CD4-positive, alpha-beta T cell treated with Interleukin-6 for 4 hours (primary cell): ENCODE data around the gene ME3.

Experiments
- DNase-seq: peaks from one replicate; pipeline ENCODE4 v3.0.0-alpha.2; 2020; ENCODE audit warnings: mixed read lengths

ME3 gene

DNA sequence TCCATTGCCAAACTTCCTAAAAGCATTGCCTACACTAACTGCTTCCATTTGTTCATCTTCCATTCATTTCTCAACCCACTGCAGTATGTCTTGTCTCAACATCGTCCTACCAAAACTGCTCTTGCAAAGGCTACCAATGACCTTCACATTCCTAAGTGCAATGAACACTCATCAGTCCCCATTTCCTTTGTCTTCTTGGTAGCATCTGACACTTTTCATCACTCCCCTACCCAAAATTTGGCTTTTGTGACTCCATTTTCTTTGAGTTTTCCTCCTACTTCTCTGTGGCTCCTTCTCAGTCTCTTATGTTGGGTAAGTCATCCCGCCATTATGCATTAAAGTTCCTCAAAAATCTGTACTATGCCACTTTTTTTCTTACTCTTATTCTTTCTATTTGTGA lies 162.3 kb downstream of the ME3 start:
- DNase-seq = no peak

DNA sequence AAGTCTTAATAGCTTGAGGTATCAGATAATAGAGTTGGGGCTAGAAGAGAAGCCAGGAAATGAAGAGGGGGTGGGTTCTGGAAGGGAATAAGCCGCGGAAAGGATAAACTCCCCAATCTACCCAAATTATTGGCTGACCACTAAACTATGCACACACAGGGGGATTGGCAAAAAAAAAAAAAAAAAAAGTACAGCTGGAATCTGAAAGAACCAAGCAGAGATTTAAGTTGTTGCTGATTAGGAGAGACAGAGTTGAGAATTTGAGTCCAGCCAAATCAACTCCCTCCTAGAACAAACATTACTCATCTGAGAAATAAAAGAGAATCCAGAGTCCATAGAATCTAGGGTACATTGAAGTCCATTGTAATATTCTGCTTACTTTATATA lies 162.8 kb downstream of the ME3 start:
- no peak for DNase-seq

DNA sequence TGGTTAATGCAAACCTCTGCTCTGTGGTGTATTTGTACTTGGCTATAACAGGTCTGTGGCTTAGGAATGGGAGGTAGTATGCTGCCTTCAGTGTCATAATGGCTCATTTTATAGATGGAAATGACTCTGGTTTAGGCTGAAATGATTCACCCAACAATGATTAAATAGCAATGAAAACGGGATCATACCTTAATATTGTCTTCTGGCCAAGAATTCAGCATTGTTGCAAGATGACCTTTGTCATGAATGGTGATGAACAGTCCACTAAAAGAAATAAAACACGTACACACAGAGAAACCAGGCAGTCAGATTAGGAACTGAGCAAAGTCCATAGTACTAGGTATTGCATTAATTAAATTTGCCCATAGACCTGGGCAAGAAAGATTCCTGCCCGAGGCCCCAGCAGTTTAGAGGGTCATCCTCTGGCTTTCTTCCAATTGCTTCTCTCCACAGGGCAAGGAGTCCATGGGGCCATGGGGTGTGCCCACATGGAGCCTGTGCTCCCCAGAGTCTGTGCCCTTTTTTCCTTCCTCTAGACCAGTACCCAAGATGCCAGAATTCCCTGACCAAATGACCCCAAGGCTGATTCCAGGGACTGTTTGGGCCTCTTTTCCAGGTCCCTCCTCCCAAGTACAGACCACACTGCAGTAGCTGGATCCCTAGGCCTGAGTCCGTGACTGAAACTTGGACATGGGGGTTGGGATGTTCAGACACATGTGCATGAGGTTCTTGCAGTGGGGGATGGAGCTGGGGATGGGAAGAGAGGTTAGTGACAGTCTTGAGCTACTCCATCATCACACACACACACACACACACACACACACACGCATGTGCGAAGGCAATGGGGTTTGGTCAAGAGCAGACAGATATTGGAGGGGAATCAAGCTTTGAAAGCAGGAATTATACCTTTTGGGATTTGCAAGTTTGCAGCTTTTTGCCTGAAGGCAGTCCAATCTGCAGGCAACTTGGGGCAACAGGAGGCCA lies 163.5 kb downstream of the ME3 start:
- DNase-seq = no peak

DNA sequence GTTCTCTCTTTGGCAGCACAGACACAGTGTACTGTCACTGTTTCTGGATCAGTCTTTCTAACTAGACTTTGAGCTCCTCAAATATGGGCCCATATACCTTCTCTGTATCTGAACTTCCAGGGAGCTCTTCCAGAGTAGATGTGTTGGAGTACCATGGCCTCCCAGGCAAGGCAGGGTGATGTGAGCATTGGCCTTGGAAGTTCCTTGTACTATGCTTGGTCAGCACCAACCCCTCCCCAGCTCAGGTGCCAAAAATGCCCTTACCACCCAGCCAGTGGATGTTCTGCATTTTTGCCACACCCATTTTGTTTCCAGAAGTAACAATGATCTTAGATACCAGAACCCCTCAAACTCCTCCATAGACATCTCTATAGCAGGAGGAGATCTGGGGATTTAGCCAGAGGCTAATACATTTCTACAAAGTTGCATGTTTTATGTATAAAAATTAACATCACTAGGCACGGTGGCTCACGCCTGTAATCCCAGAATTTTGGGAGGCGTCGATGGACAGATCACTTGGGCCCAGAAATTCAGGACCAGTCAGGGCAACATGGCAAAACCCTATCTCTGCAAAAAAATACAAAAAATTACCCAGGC lies 165.1 kb downstream of the ME3 start:
- DNase-seq = no peak

DNA sequence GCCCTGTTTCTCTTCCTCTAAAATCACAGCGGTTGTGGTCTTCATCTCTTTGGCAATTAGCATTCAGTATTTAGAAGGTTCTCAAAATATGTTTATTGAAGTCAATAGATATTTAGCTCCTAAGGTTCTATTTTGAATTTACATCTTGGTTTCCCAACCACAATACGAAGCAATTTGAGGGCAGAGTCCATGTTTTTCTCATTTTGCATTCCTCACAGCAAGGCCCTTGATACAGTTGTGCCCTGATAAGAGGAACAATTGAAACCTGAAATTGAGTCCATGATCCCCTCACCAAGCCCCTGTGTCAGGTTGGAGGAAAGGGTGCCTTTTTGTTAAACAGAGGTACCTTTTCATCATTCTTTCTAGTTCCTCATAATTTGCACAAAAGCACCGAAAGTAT lies 166.2 kb downstream of the ME3 start:
- DNase-seq = no peak

DNA sequence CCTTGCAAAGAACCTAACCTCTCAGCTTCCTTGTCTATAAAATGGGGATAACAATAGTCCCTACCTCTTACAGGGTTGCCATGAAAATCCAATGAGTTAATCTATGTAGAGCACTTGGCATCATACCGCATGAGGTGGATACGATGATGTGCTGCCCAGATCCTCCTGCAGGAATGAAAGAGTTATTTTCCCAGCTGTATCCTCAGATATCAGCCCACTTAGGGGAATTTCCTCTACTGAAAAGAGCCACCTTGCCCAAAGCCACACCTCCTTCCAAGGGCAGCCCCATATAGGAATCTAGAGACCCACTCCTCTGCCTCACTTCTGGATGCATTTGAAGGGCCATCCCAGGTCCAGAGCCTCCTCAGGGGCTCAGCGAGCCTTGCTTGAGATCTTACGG lies 169.3 kb downstream of the ME3 start:
- DNase-seq = no peak

DNA sequence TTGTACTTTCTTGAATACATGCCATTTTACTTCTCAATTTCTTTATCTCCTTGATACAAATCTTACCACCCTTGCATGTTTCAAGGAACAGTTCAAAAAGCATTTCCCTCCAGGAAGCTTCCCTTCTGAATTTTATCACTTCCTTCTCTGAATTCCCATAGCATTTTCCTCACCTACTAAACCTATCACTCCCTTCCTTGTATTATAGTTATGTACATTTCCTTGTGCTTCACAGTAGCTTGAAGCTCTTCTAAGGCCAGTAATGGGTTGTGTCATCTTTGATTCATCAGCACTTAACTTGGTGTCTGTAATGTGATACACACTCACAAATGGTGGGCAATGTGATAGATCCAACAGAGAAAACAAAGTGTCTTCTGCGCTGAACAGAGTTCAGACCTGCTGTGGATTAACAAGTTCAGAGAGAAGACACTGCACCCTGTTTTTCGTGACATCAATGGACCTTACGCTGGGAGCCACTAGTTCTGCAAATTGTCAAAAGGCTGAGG lies 170.2 kb downstream of the ME3 start:
- no peak for DNase-seq

DNA sequence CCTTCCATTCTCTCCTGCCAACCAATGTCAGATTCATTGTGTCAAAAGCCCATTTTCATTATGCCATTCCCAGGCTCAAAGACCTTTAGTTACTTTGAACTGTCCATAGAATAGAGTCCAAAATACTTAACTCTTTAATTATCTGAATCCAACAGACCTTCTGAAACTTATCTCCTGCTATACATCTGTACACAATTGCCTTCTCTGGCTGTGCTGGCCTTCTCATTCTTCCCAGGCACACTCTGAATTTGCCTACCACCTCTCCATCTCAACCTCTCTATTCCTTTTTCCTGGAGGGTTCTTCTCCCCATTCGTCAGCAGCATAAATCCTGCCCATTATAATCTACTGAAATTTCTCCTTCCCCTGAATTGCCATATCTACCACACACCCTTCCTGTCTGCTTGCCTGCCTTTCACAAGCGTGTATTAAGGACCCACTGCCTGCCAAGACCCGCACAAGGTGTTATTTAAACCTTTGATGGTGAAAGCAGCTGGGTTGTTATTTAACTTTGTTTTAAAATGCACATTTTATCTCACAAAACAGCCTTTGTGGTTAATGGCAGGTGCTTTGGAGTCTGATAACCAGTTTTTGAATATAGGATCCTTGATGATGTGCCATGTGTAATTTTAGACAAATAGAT lies 171.8 kb downstream of the ME3 start:
- DNase-seq = no peak

DNA sequence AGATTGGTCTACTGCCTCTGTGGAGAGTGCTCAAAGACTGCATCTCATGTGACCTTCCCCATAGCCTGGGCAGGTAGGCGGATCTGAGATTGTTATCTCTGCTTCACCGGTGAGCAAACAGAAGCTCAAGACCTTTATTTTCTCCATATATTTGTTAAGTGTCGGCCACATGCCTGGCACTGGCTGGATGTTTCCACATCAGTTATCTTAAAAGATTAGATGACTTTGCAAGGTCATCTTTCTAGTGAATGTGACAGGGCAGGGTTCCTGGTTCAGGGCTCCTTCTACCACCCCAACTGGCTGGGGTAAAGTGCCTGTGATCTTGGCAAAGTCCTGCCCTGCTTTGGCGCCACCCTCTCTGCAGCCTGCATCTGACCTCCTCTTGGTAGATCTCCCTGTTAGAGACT lies 172.7 kb downstream of the ME3 start:
- no peak for DNase-seq

DNA sequence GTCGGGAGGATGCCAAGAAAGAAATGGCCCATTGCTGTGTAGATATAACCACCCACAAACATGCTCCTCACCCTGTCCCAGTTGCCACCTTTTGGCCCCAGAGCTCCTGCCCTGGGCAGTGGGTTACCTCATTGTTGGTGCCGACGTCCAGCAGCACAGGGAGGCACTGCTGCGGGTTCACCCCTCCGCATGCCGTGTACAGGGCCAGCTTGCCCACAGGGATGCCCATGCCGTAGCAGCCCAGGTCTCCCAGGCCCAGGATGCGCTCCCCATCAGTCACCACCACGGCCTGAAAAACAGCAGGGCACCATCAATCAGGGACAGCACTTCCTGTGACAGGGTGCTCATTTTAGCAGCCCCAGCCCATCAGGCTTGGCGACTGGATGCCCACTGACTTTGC lies 174.6 kb downstream of the ME3 start:
- DNase-seq = no peak

DNA sequence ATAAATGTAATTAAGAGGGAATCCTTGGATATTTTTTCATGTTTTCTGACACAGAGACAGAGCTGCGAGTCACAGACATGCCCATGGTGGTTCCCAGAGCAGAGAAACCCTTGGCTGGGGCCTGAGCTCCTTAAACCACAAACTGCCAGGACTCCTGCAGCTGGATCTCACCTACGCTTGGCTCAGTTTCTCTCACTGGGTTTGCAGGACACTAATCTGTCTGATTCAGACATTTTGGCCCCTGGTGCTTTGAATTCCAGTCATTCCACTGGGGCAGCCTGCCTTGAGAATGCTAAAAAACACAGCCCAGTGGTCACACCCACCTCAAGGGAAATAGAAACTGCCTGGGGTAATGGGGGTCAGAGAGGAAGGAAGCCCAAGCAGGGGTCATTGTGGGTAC lies 175.1 kb downstream of the ME3 start:
- no peak for DNase-seq

DNA sequence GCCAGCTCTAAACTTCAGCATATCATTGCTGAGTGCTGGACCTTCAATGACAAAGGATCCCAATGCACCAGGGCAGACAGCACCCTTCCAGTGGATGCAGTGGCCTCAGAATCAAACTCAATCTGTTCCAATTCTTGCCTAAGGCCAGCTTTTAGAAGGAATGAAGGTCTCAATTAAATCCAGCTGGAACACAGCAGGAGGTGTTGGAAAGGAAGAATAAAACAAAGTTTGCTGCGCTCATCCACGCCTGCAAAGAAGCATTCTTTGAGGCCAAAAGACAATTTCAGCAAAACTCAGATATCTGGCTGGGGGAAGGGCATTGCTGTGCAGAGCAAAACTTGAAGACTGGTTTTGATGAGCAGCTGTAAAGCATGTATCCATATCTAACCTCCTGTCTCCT lies 177.1 kb downstream of the ME3 start:
- DNase-seq = no peak

DNA sequence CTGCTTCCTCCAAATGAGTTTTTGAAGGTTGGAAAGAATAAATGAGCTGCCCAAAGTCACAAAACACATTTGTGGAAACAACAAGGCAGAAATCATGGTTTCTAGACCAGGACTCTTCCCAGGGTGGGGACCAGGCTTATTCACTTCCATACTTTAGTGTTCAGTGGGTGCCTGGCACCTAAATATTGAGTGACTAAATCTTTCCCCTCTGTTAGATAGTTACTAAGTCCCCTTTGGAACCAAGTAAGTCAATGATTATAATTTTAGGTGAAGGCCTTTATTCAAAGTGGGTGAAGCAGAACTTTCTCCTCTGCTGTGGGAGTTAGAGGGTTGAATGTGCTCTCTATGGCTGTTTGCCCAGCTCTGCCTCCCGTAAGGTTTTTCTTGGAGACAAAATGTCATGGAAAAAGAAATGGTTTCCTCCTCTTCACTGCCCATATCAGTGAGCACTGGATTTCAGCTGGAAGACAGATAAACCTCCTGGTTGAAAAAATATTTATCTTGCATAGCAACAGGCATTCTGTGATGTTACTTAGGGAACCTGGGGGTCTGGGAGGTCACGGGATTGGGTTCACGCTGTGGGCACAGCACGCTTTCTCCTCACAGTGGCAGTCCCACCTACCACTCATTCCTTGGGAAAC lies 179.9 kb downstream of the ME3 start:
- no peak for DNase-seq

DNA sequence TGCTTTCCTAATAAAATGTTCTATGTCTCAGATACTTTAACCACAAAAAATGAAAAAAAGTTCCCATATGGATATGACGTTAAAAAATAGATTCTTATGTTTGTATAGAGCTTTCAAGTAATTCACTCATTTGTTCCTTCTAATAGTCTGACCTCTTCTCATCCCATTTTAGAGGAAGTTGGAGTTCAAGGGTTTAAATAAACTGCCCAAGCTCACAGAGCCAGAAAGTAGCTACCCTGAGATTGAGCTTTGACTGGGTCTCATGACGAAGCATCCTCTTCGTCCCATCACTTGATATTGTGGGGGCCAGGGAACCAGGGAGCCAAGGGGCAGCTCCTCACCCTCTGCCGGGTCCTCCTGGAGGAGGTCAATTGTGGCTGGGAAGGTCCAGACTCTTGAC lies 181.4 kb downstream of the ME3 start:
- DNase-seq = no peak

DNA sequence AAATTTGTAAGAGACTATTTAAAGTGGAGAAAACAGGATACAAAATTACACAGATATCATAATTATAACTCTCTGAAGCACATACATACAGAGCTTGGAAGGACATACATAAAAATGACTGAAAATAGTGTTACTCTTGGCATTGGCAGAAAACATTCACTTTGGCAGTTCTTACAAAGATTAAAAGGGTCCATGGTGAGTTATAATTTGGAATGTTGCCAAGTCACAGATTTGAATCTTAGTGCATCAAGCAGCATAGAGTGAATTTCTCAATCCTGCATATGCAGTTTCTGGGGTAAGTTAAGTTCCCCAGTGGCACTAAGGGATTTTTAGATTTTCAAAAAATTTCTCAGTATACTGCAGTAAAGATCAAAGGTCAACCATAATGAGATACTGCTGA lies 181.8 kb downstream of the ME3 start:
- DNase-seq = no peak

DNA sequence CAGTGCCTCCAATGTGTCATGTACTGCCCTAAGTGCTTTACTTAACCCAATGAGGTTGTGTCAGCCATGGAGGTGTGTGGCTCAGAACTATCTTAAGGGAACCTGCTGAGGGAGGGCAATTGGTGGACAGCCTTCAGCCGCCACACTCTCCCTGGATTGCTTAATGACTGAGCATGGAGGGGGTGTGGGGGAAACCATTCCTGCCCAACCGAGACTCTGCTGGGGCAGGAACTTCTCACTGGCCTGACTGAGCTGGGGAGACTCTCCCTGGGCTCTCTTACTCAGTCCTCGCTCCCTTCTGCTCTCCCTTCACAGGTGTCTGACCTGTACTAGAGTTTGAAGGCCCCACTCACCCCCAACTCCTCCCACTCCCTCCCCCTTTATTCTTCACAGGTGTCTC lies 183.0 kb downstream of the ME3 start:
- no peak for DNase-seq

DNA sequence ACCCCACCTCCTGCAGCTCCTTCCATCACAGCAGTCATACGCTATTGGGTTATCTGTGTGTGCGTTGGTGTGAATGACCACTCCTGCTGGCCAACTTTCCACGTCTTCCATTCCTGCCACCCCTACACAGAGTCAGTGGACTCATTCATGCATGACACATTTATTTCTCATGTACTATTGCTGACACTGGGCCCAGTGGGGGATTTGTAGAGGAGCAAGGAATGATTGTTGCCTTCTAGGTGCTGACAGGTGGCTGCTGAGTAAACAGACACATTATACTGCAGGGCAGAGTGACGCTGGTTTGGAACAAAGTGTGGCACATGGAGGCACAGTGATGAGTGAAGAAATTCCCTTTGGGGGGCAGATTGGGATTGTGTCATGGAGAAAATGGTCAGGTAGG lies 183.9 kb downstream of the ME3 start:
- DNase-seq = no peak

DNA sequence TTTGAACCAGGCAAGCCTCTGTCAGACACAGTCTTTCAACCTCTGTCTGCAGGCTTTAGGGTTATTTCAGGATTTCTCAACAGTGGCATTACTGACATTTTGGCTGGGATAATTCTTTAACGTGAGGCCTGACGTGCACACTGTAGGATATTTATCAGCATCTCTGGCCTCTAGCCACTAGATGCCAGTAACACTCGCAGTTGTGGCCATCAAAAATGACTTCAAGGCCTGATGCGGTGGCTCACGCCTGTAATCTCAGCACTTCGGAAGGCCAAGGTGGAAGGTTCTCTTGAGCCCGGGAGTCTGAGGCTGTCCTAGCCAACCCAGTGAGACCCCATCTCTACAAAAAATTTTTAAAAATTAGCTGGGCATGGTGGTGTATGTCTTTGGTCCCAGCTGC lies 184.7 kb downstream of the ME3 start:
- DNase-seq = no peak

DNA sequence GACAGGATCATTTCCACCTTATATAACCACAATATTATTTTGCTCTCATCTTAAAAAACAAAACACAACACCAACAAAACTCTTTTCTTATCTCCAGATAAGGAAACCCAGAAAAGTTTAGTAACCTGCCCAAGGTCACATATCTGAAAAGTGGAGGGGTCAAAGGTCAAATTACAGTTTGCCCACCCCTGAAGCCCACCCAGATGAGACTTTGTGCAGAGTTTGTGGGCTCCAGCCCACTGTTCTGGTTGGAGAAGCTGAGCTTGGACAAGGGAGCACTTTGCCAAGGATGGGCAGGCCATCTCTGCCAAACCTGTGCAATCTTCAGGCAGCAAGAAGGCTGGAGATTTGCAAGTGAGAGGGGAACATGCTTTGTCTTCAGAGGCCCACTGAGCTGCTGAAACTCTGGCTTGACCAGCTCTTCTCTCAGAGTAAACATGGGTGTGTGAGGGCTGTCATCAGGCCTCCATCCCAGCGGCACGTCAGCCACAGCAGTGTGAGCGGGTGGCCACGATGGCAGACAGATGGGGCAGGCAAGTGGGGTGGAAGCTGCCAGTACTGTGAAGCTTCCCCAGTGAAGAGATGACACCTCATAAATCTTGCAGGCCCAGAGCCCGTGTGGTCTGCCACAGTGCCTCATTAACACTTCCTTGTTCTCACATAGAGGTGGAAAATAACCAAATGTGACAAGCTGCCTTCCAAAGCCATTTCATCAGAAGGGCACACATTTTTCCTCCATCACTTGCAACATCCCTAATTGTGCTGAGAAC lies 186.0 kb downstream of the ME3 start:
- DNase-seq = no peak

DNA sequence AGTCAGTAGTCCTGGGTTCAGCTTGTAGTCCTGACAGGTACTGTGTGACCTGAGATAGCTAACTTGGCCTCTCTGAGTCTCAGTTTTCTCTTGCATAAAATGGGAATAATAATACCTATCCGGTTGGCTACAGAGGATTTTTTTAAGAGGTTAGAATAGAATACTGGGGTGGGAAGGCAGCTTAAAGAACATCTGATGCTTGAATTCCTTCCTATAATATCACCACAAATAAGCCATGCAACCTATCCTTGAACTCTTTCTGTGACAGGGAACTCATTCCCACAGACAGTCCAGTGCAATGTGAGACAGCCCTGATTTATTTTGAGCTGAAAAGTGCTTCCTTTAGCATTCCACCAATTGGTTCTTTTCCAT lies 187.6 kb downstream of the ME3 start:
- no peak for DNase-seq

DNA sequence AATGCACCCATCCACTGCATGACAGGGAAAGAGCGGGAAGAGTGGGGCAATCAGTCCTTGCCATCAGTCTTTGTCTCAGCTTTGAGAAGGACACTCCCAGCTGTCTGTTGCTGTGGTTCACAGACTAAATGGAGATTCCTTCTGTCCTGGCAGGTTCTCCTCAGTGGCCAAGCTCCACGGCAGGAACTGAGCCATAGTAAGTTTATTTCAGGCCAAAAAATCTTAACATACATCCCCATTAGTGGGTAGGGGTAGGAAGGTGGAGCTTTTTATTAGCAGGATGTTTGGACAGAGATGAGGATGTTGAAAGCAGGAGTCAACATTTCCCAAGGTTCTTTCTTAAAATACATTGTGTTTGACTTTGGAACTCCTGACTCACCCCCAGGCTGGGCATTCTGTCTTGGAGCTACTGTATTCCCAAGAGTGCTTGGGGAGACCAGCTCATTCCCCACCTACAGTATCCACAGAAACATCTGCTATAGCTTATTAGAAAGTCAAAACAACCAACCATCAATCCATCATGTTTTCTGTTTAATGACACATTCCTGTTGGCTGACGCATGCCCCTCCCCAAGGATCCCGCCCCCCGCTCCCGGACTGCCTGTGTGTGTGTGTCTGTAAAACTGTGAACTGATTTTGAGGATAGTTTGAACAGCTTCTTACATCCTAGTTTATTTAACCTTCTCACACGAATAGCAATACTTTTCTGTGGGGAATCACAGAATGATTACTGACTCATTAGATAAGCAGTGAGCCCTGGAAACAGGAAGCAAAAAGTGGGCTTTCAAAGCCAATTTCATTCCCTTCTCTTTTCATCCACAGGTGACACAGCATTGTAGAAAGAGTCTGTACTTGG lies 188.2 kb downstream of the ME3 start:
- no peak for DNase-seq

DNA sequence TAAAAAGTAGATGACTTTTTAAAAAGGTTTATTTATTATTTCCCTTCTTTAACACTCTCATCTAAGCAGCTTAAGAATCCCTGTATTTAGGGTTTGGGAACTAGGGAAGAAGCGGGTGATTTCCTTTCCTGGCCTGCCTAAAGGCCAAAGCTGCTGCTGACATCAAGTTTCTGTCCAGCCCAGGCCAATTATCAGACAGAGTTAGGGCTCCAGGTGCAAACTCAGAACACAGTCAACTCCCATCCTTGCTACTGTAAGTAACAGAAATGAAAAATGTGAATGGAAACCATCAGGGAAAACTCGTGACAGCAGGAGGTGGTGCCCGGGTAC lies 188.8 kb downstream of the ME3 start:
- no peak for DNase-seq
